ENCODE measurements around the gene CTNNA1.

CTNNA1 gene

DNA sequence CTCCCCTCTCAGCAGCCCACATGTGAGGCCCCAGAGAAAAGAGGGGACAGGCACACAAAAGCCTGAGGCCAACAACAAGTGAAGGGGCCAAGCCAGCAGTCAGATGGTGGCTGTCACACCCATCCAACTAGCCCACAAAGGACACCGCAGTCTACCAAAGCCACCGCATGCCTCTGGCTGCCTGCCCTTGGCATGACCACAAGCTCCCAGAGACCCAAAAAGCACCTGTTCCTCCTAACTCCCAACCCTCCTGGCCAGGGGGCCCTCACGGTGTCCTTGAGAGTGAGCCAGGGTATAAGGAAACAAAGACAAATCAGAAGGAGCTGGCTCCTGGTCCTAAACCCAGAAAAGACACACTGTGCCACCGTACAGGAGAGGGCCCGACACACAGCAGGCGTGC is 199.7 kb downstream of the CTNNA1 start:
- DNase-seq, result no peak

DNA sequence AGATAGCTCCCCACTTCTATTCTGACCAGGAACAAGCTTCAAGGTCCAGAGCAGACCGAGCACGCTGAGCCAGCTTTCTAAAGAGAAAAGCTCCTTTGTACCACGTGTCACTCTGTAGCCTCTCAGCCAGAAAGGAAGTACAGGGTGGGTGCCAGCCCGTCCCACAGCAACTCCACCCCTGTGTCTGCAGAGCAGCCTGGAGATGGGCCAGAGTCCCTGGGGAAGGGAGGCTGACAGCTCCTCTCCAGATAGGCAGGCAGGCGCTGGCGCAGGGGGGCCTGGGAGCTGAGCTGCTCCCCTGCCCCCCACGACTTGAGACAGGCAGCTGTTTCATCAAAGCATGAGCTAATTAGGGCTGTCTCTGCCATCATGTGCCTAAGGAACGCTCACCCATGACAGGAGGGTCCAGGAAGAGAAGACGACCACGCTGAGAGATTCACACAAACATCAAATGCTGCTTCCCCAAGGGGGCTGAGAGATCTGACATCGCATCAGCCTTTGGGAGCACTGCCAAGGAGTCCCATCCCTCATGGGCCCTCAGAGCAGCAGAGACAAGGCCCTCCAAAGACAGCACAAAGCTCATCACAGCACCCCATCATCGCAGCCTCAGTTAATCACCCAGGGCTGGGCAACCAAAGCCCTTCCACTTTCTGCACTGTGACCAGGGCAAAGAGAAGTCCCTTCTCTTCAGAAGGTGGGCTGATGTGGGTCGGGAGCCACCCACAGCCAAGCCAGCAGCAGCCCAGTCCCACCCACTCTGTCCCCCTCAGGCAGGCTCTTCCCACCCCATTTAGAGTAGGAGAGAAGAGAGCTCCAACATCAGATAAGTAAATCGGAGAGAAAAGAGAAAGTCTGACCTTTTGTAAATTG is 200.4 kb downstream of the CTNNA1 start:
- DNase-seq, result peak; percentile 20

DNA sequence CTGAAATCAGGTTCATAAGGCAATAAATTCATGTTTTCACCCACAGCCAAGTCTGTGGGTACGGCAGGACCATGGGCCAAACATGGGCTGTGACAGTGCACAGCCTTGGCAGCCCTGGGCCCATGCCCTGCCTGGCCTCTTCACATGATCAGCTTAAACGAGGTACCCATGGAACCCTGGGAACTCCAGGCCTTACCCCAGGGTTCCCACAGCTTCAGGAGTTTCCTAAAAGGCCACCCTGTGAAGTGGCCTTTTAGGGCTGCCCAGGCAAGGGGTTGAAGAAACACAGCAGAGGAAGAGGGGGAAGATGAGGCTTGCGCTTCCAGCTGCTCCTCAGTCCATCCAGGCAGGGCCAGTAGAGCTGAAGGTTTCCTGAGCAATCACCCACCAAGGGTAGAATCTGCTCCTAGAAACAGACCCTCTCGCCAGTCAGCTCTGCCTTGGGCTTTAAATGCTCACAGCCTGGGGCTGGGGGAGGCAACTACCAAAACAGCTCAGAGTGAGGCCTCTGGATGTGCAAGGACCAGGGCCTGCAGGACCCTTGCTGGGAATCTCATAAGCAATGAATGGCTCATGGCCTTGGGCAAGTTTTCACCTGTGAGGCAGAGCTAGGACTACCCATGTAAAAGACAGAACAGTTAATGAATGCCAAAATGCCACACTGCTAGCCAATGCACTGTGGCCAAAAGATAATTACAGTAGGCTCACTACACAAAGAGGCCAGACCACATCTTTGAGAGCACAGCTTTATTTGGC is 201.2 kb downstream of the CTNNA1 start:
- DNase-seq, result no peak

DNA sequence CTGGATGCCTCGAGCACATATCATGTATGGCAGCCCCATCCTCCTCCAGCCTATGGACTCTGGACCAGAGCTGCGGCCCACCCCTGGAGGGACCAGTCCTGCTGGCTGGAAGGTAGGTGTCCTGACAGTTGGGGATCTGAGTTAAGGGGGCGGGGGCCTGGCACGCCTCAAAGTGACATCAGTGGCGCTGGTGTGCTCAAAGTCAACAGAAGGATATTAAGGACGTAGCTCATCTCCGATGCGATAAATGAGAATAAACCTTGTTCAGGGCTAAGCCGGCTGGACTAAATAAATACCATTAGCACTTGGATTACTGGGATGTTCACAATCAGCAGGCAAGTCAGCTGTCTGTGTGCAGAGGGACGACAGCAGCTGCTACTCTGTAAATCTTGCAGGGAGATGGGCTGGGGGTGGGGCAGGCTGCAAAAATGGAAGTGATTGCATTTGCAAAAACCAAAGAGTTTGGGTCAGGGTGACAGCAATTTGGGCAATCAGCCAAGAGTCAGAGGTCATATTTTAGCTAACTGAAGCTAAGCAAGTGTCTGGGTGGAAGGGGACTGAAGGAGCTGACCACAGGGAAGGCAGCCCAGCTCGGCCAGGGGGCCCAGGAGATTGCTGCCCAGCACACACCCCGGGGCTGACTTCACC is 201.9 kb downstream of the CTNNA1 start:
- DNase-seq, result no peak

DNA sequence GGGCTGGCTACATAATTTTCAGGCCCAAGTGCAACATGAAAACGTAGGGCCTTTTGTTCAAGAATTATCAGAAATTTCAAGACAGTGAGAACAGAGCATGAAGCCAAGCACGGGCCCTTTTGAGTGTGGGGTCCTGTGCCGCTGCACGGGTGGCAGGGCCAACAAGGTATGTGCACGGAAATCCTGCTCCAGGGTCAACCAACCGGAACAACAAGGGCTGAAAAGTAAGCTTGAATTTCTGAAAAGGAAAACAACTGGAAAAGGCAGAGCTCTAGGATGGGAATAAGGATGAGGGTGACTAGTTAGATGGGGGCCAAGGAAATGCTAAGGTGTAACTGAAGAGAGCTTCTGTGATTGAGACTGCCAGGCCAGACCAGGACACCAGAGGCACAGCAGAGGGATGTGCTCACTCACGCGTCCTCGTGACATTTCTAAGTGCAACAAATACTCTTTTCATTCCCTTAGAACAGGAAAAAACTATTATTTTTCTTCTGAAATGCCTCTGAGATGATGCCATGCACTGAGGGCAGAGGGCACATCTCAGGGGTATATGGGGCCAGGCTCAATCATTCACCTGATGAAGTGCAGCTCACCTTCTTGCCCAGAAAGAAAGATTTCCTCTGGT is 202.6 kb downstream of the CTNNA1 start:
- DNase-seq, result no peak

DNA sequence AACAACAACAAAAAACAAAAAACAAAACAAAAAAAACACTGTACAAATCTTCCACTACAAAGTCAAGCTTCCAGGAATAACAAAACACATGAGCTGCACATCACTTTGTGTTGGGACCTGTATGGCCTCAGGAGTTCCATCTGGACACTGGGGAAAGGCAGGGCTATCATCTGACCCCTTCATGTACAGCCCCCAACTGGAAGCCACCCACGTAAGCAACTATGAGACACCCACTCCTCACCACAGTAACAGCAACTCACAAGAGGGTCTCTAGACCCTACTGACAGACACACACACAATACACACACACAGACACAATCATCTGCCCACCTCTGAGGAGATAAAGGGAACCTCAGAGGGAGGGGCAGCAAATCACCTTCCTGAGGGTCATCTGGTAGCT is 203.6 kb downstream of the CTNNA1 start:
- DNase-seq, result no peak

DNA sequence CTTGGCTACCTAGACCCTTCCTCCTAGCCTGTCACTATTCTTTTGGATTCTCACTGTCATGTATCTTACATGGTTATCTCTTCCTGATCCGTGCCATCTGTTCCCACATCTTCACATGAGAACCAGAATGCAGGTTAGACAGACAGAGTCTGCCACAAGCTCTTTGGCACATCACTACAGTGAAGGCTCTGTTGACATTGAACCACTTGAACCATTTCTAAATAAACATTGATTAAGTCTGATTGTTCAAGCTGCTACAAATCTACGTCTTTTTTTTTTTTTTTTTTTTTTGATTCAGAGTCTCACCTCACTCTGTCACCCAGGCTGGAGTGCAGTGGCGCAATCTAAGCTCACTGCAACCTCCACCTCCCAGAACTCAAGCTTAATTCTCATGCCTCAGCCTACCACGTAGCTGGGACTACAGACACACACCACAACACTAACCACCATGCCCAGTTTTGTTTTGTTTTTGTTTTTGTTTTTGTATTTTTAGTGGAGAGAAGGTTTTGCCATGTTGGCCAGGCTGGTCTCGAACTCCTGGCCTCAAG is 207.0 kb downstream of the CTNNA1 start:
- no peak for DNase-seq

DNA sequence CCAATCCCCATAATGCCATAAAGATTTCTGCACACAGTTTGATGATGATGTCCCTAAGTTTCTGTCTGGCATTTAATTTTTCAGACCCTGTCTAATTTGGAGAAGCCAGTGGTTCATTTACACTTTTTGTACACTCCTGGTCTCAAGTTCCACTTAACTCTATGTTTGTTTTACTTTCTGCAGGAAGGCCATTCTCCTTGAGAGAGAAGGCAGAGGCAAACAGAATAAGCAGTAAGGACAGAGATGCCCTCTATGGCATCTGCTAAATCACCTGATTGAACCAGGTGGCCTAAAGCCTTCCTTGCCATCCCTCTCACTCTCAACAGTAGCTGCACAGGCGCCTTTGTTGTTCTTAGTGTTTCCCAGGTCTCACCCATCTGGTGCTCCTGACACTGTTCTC is 208.0 kb downstream of the CTNNA1 start:
- no peak for DNase-seq

DNA sequence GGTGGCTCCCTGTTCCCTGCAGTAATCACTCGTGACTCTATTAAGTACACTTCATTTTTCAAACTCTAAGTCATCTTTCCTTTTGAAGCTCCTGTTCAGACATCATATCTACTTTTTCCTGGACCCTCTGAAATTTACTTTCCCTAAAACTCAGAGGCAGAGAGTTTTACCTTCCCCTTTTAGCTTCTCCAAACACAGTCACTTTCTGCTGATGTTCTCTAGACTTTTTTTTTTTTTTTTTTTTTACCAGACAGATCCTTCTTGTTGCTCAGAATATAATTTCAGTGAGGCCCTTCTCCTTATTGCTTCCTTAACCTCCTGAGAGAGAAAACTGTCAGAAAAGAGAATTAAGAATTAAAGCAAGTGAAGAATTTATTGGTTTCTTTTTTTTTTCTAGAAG is 208.5 kb downstream of the CTNNA1 start:
- no peak for DNase-seq

DNA sequence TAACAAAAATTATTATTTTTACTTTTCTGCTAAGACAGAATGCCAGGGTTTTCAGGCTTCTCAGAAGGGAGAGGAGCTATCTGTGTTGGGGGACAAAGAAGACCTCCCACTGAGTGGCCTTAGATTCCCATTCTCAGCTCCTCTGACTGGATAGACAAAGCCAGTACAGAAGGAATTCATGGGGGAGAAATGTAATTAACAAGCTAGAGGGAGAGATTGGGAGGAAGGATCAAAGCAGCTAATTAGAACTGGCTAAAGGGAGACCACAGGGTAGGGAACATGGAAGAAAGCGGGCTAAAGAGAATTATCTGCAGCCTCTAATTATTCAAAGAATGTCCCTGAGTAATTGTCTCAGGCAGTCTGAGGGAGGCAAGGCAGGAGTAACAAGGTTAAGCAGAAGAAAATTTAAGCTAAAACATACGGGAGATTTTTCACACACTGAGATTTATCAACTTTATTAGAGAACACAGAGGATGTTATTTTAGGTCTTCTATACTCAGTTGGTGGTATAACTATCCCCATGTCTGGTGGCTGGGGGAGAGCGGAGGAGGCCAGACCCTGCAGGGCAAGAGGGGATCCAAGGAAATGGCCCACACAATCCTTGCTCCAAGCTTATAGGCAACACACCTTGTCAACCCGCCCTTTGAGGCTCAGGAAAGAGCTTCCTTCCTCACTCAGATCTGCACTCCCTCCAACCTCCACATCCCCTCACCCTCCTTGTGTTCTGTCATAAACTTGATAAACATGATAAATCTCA is 209.6 kb downstream of the CTNNA1 start:
- DNase-seq, result no peak

DNA sequence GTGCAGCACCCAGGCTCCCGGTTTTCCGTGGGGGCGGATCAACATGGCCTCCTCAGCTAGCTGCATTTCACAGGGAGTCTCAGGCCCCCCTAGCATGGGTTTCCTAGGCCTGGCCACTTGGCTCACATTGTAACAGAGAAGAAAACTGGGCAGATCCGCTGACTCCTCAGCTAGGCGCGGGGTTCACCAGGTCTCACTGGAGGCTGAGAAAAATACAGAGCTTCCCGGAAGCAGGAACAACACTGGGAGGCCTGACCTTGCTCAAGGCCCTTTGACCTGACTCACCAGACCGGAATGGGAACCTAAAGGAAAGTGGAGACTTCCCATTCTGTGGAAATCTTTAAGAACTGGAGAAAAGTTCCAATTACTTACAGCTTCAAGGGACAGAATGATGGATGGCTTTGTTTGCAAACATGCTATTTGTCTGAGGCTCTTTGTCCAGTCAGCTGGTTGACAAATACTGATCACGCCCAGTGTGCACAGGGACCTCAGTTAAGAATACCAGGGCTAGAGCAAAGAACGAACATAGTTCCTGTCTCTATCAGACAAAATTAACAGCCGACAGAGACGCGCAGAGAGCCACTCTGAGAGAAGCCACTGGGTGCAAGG is 210.6 kb downstream of the CTNNA1 start:
- no peak for DNase-seq

DNA sequence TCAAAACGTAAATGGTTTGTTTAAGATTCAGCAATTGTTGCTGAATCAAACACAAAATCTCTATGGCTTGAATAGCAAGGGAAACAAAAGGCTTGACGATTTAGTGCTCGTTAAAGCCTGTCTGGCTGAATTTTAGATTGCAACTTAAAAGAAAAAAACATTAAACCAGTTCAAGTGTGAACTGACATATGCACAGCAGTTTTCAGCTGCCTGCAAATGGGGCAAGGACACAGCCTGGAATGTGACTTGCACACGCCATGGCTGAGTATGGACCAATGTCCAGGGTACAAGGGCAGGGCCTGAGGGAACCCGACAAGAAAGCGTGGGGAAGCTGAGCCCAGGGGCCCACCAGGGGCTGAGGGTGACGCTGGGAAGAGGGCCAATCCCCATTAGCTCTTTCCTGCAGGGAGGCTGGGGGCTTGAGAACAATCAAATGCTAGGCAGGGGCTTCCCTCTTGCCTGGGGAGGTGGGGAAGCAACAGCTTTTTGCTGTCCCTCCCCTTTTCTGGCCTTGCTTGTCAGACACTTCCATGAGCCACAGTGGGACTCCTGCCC is 211.5 kb downstream of the CTNNA1 start:
- no peak for DNase-seq

DNA sequence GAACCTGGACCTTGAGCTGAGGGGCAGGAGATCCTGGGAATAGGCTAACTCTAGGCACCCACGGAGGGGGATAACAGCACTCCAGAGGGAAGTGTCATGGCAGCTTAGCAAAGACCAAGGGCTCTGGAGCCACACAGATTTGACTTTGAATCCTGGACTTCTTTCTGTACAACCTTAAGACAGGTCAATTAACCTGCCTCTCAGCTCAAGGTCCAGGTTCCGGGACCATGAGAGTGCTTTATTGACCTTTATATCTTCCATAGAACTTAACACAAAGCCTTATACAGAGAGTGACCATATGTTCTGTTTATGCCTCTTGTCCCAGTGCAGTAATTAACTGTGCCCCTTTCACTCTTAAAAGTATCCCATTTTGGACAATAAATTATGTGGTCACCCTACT is 212.4 kb downstream of the CTNNA1 start:
- DNase-seq, result no peak

DNA sequence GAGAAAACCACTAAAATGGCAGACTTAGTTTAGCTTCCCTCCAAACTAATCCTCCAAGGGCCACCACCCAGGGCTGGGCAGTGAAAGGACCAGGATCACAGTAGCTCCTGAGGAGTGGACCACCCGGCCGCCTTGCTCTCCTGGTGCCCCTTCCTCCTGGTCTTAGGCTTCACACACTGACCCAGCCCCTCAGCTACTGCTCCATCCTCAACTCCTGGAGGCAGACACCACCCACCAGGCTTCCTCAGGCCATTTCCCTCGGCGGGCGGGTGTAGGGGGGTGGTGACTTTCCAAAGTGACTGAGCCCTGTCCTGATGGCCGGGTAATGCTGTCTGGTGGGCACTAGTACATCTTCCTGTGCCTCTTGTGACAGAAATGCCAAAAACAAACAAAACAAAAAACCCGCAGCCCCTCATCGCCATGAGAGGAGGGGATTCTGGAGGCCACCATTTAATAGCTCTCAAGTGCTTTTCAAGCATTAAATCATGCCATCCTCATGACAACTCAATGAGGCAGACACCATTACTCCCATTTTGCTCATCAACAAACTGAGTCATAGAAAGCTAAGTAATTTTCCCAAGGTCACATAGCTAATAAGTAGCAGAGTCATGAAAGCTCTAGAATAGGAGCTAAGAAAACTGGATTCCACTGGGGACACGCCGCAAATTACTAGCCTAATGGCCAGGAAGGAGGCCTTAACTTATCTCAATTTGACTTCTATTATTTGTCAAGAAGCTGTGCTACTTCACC is 213.2 kb downstream of the CTNNA1 start:
- DNase-seq, result no peak

DNA sequence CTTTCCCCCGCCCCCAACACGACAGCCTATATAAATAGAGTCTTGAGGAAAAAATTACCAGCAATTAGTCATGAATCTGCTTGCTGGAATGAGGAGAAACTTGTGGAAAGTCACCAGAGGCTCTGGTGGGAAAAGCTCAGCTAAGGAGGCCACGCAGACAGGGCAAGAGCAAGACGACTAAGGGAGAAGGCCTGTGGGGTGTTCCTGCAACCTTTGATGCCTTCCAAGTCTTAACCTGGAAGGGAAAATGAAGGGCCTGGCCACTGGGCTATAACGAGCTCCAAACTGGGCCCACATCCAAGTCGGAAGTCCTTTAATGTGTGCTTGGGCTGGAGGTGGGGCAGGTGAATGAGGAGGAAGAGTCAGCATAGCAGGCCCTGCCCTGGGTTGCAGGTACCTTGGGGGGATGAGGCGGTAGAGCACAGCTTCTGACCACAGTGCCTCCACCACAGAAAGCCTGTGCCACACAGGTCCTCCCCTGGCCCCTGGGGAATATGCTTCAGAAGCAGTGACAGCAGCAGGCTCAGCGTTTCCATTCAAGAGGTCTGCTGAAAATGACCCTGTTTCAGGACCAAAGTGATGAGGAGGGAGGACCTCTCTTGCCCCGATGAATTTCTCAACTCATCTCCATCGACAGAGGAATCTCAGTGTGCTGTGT is 214.7 kb downstream of the CTNNA1 start:
- DNase-seq, result no peak

DNA sequence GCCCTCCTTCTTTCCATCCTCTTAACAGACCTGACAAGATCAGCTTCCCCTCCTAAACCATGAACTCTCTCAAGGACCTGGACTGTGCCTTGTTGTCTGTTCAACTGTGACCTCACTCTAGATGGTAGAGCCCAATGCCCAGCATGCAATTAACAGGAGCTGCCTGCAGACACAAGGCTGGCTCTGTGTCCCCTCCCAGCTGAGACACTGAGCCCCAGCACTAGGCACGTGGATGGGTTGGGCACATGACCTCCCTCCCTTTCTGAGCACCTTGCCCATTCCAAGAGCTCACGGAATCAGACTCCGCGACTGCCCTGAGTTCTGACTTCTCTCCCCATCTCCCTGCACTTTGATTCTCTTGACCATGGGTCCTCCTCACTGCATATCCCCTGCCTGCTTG is 215.4 kb downstream of the CTNNA1 start:
- no peak for DNase-seq

DNA sequence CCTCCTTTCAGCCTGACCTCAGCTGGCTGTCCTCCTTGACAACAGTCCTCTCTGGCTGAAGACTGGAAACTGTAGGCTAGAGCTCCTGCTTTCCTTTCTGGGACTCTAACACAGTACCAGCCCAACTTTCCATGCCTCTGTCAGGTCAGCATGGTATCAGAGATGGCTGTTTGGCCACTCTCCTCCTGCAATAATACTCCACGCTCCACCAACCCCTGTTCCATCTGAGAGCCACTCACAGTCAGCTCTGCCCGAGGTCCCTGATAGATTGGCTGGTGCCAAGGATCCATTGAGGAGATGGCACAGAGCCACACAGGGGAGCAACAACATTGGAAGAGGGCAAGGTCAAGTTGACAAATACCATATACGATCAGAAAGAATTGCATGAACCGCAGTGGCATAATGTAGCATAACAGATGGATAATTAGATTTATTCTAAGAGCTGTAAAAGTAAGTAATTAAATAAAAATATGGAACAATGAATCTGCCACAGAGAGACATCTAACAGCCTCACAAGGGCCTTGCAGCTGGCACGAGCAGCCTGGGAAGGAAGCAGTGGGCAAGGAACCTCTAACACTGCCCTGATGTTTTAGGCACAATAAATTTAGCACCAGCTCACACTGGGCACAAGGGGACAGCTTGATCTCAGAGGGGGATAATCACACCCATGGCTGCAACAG is 216.2 kb downstream of the CTNNA1 start:
- DNase-seq, result no peak

DNA sequence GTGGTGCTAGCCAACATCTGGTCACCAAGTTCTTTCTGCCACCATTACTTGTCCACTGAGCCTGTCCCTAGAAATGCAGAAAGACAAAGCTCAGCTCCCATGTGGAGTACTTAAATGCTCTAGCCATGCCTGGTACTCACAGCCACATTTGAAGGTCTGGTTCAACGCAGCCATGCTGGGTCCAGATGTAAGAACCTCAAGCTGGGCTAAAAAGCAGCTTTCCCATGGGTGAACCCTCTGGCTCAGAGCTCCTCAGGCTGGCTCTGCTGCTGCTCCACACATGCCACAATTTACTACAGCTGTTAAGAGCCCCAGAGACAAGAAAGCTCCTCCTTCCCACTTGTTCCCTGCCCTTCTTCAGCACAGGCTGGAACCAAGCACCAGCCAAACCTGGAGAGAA is 219.0 kb downstream of the CTNNA1 start:
- DNase-seq, result no peak

DNA sequence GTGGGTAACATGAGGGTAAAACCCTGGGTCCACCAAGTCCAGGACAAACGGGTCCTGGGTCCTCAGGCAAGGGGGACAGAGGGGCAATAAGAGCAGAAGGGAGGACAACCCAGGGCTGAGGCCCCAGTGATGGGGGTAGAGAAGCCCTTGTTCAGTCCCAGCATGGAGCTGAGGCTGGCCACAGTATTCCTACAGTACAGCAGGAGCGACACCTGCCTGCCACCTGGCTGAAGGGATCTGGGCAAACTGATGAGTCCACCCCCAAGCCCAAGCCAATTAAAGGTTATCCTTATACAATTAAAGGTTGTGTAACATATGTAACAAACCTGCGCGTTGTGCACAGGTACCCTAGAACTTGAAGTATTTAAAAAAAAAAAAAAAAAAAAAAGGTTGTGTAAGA is 219.6 kb downstream of the CTNNA1 start:
- no peak for DNase-seq

Data from CD4-positive, alpha-beta T cell treated with Interferon gamma for 1 hour (primary cell).